Skeletal muscle satellite cell (primary cell): ENCODE data around the gene PLPPR1.

ENCODE experiments used
- H3K27me3 ChIP-seq: 2 replicates; pipeline ENCODE4 v1.7.0; 2013; ENCODE audit warnings: low read length; ENCODE audit not compliant: control insufficient read depth, insufficient read depth
- H3K36me3 ChIP-seq: 2 replicates; pipeline ENCODE4 v1.7.0; 2013; ENCODE audit warnings: mild to moderate bottlenecking, control low read depth, low read length; ENCODE audit not compliant: insufficient read depth
- H3K4me1 ChIP-seq: 2 replicates; pipeline ENCODE4 v1.7.0; 2013; ENCODE audit warnings: low read length; ENCODE audit not compliant: control insufficient read depth, insufficient read depth
- H3K4me2 ChIP-seq: 2 replicates; pipeline ENCODE4 v1.7.0; 2013; ENCODE audit warnings: mild to moderate bottlenecking, low read length
- H3K4me3 ChIP-seq: 2 replicates; pipeline ENCODE4 v1.7.0; 2013; ENCODE audit warnings: low read length
- H3K9ac ChIP-seq: 2 replicates; pipeline ENCODE4 v1.7.0; 2013; ENCODE audit warnings: mild to moderate bottlenecking, low read depth, low read length, moderate library complexity
- H3K9me3 ChIP-seq: replicated peaks from 2 replicates; pipeline ENCODE4 v1.7.0; 2013; ENCODE audit warnings: mild to moderate bottlenecking, control low read depth, low read length

PLPPR1 gene

DNA sequence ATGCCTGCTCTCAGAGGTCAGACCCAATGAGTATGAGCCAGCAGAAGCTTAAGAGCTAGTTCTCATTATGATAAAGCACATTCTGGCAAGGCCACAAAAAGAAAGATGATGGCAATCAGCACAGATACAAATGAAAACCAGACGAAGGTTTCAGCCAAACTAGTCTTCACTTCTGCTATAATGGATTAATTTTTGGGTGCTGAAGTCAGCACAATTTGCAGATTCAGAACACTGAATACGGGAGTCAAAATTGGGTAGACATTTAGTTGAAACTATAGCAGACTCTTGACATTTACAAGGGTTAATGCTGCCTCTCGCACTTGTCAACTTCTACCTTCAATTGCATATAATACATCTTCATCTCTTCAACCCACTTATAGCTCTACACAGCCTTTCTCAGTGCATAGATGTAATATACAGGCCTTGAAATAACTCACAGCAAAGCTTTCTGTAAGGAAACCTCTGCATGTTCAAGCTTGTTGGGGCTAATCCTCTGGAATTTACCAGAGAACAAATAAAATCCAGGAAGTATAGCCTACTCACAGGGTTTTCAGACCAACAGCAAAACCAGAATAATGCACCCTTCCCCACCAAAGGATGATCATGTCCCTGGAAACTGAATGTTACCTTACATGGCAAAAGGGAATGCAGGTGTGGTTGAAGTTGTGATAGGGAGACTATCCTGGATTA, 279.1 kb downstream of the PLPPR1 start:
- Histone ChIP-seq H3K27me3 (peaks cover 9% of the 10 kb centered on the region), H3K9ac (no peak overlapping the region), H3K4me2 (no peak overlapping the region), H3K4me1 (no peaks in the 10 kb centered on the region), H3K4me3 (no peak overlapping the region), H3K36me3 (no peaks in the 10 kb centered on the region), H3K9me3 (no peaks in the 10 kb centered on the region)

DNA sequence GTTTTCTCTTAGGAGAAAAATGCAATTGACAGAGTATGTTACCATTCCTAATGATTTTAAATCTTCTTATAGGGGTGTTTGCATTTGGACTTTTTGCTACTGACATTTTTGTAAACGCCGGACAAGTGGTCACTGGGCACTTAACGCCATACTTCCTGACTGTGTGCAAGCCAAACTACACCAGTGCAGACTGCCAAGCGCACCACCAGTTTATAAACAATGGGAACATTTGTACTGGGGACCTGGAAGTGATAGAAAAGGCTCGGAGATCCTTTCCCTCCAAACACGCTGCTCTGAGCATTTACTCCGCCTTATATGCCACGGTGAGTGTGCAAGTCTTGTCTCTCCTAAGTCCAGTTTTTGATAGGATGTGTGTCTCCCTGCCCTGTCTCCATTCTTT, 280.6 kb downstream of the PLPPR1 start:
- H3K4me1 ChIP-seq: no peaks in the 10 kb centered on the region
- no peaks in the 10 kb centered on the region for H3K9me3 ChIP-seq
- H3K4me3 ChIP-seq: no peak overlapping the region
- H3K9ac ChIP-seq: no peak overlapping the region
- peaks cover 9% of the 10 kb centered on the region for H3K27me3 ChIP-seq
- no peaks in the 10 kb centered on the region for H3K36me3 ChIP-seq
- H3K4me2 ChIP-seq: no peak overlapping the region

DNA sequence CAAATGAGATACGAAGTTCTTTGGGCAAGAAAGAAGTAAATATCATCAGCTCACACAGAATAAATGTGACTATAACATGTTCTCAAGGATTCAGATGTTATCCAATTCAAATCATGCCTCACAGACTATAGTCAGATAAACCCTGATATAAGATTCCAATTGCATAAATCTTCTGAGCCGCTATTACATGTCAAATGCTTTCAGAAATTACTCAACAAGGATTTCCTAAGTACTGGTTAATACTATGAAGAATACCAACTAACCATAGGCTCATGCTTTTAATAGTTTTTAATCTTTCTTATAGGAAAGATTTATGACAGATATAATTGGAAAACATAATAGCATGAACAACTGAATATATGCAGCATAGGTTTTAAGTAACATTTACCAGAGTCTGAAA, 282.7 kb downstream of the PLPPR1 start:
- H3K9ac ChIP-seq: no peak overlapping the region
- no peaks in the 10 kb centered on the region for H3K9me3 ChIP-seq
- peaks cover 9% of the 10 kb centered on the region for H3K27me3 ChIP-seq
- H3K4me1 ChIP-seq: no peaks in the 10 kb centered on the region
- H3K4me2 ChIP-seq: no peak overlapping the region
- no peak overlapping the region for H3K4me3 ChIP-seq
- H3K36me3 ChIP-seq: no peaks in the 10 kb centered on the region

DNA sequence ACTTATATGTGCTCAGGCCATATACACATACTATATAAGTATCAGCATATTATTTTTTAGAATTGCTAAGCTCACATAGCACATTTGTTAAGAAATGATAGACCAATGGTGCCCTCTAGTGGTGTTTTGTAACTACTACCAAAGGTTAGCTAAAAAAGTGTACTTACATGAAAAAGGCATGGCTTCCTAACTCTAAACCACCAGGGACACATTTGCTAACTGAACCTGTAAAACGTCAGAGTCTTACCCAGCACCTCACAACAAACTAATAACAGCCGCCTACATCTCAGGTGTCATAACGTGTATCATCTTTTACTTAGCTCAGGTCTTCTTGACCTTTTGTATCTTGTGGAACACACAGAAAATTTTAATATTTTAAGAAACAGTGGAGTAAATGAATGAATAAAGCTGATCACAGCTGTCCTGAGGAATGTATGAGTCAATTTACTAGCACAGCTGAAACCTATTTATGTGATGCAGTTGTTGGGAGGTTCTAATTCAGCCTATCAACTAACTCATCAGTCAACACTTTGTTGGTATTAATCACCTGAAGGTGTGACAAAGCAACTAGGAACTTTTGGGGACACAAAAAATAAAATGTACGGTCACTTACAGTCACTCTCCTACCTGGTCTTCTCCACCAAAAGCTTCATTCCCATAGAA, 283.4 kb downstream of the PLPPR1 start:
- H3K9me3 ChIP-seq: no peaks in the 10 kb centered on the region
- H3K4me1 ChIP-seq: no peaks in the 10 kb centered on the region
- no peaks in the 10 kb centered on the region for H3K36me3 ChIP-seq
- no peak overlapping the region for H3K9ac ChIP-seq
- no peak overlapping the region for H3K4me2 ChIP-seq
- H3K27me3 ChIP-seq: peaks cover 6% of the 10 kb centered on the region
- no peak overlapping the region for H3K4me3 ChIP-seq

DNA sequence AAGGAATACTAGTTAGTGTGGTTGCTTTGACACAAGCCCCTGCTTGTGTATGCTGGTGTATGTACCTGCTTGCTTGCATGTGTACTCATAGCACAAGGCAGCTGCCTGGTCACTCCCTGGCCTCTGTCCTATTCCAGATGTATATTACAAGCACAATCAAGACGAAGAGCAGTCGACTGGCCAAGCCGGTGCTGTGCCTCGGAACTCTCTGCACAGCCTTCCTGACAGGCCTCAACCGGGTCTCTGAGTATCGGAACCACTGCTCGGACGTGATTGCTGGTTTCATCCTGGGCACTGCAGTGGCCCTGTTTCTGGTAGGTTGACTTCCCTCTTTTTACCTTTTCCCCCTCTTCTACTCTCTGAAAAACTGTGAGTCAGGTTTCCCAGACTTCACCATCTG, 284.1 kb downstream of the PLPPR1 start:
- Histone ChIP-seq H3K9ac (no peak overlapping the region), H3K4me1 (no peaks in the 10 kb centered on the region), H3K4me3 (no peak overlapping the region), H3K4me2 (no peak overlapping the region), H3K9me3 (no peaks in the 10 kb centered on the region), H3K27me3 (peaks cover 5% of the 10 kb centered on the region), H3K36me3 (no peaks in the 10 kb centered on the region)

DNA sequence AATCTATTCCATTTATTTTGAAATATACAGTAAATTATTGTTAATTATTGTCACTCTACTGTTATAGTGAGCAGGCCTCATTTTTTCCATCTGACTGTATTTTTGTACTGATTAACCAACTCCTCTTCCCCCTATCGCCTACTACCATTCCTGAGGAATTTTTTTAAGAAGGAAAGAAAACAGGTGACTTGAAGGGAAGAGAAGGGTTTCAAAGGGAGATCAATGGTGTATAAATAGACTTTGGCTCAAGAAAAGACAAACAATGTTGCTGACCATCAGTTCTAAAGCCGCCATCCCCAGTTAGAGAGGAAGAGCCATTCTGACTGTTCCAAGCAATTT, 286.6 kb downstream of the PLPPR1 start:
- Histone ChIP-seq H3K4me3 (no peak overlapping the region), H3K36me3 (no peaks in the 10 kb centered on the region), H3K9me3 (no peaks in the 10 kb centered on the region), H3K9ac (no peak overlapping the region), H3K27me3 (no peaks in the 10 kb centered on the region), H3K4me1 (no peaks in the 10 kb centered on the region), H3K4me2 (no peak overlapping the region)

DNA sequence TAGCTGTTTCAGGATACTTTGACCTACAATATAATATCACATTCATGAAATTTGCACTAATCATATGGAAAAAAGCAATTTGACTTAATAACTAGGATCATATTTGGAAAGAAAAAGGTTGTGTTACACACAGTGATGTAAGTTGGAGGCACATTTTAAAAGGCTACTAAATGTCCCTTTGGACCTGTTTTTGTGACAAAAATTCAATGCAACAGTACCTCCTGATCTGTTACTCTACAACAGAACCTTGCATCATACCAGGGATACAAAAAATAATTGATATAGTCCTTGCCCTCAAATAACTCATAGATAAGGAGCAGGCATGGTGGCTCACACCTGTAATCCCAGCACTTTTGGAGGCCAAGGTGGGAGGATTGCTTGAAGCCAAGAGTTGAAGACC, 289.2 kb downstream of the PLPPR1 start:
- H3K4me3 ChIP-seq: no peak overlapping the region
- no peaks in the 10 kb centered on the region for H3K9me3 ChIP-seq
- no peak overlapping the region for H3K4me2 ChIP-seq
- no peaks in the 10 kb centered on the region for H3K27me3 ChIP-seq
- no peaks in the 10 kb centered on the region for H3K36me3 ChIP-seq
- no peaks in the 10 kb centered on the region for H3K4me1 ChIP-seq
- no peak overlapping the region for H3K9ac ChIP-seq

DNA sequence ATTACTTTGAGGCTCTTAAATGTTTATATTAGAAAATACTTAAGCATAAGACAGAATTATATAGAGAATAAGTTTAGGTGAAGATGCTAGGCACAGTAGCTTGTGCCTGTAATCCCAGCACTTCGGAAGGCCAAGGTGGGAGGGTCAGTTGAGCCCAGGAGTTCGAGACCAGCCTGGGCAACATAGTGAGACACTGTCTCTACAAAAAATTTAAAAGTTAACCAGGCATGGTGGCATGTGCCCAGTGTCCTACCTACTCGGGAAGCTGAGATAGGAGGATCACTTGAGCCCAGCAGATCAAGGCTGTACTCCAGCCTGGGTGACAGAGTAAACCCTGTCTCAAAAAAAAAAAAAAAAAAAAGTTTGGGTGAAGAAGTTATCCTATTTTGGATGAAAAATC, 294.6 kb downstream of the PLPPR1 start:
- no peaks in the 10 kb centered on the region for H3K9me3 ChIP-seq
- no peaks in the 10 kb centered on the region for H3K27me3 ChIP-seq
- no peaks in the 10 kb centered on the region for H3K4me1 ChIP-seq
- H3K9ac ChIP-seq: no peak overlapping the region
- no peak overlapping the region for H3K4me2 ChIP-seq
- H3K4me3 ChIP-seq: no peak overlapping the region
- H3K36me3 ChIP-seq: no peaks in the 10 kb centered on the region

DNA sequence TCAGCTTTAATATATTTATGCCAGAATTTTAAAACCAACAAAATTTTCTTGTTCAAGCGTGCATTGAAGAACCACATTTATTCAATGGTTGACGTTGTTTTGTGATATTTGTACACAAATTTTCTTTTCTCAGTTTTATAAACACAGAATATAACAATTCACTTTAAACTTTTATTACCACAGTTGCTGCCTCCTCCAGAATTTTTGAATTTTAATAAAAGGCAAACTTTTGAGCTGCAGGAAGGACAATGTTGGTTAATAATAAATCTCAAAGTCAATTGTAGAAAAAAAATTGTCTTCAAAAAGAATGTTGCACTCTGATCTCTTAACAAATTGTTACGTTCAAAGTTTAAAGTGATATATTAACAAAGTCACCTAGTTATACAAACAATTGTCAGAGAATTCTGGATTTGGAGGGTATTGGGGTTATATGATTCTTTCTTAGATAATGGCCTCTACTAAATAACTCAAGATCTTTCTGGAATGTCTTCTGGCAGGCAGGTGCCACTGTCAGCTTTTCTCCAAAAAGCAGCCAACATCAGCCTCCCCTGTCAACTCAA, 295.8 kb downstream of the PLPPR1 start:
- H3K4me2 ChIP-seq: no peak overlapping the region
- H3K4me3 ChIP-seq: no peak overlapping the region
- H3K9me3 ChIP-seq: no peaks in the 10 kb centered on the region
- H3K27me3 ChIP-seq: no peaks in the 10 kb centered on the region
- no peaks in the 10 kb centered on the region for H3K4me1 ChIP-seq
- H3K9ac ChIP-seq: no peak overlapping the region
- no peaks in the 10 kb centered on the region for H3K36me3 ChIP-seq

DNA sequence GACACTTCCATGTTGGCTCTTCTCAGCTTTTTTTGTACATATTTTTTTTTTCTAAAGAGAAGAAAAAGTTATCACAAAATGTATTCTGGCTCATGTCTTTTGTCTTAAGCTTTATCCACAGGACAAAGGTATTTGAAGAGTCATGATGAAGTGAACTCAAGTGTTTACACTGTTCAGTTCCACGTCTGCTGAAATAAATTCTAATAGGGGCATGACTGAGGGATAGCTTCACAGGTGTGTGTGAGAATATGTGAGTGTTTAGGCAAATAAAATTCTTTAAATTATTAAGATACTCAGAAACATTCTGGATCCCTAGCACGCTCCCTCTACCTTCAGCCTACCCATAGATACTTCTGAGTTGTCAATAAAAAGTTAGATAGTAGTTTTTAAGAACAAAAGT, 296.5 kb downstream of the PLPPR1 start:
- Histone ChIP-seq H3K36me3 (no peaks in the 10 kb centered on the region), H3K4me1 (no peaks in the 10 kb centered on the region), H3K4me2 (no peak overlapping the region), H3K9ac (no peak overlapping the region), H3K4me3 (no peak overlapping the region), H3K9me3 (no peaks in the 10 kb centered on the region), H3K27me3 (no peaks in the 10 kb centered on the region)

DNA sequence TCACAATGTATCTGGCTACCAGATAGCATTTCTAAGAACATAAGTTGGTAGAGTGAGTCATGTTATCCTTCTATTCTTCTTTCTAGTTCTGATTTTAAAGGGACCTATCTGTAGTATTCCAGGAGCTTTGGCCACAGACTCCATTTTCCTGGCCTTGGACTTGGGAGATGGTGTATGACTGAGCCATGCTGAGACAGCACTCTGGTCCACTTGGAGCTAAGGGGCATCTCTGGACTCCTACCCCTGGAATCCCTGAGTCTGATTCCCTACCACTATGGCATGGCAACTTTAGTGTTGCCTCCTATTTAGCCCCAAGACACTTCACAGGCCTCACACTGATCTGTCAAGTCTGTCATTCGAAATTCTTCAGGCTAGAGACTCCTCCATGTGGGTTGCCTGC, 297.5 kb downstream of the PLPPR1 start:
- Histone ChIP-seq H3K27me3 (no peaks in the 10 kb centered on the region), H3K4me3 (no peak overlapping the region), H3K4me1 (no peaks in the 10 kb centered on the region), H3K36me3 (no peaks in the 10 kb centered on the region), H3K4me2 (no peak overlapping the region), H3K9me3 (no peaks in the 10 kb centered on the region), H3K9ac (no peak overlapping the region)

DNA sequence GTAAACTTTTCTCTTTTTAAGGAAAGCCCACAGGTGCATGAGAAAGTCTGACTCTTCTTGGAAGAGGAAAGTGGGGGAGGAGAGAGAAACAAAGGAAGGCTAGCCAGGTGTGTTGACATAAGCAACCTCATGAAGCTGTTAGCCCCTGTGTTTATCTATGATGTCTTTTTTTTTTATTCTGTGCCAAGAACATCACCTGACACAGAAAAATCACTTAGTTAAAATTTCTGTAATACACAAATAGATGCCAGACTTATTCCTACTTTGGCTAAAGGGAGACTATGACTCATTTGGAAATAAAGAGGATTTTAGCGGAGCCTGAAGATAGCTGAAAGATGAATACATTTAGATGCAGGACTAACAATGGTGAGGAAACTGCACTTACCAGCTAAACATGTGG, 298.0 kb downstream of the PLPPR1 start:
- no peak overlapping the region for H3K9ac ChIP-seq
- no peaks in the 10 kb centered on the region for H3K4me1 ChIP-seq
- H3K27me3 ChIP-seq: no peaks in the 10 kb centered on the region
- H3K4me2 ChIP-seq: no peak overlapping the region
- H3K36me3 ChIP-seq: no peaks in the 10 kb centered on the region
- H3K9me3 ChIP-seq: no peaks in the 10 kb centered on the region
- no peak overlapping the region for H3K4me3 ChIP-seq
